Liver (tissue), 3 donors: ENCODE data around the gene PRDM5.

ENCODE experiments used
- CTCF ChIP-seq: fragments of 150-350 bp; IDR thresholded peaks from 2 replicates; pipeline ENCODE4 v1.5.1; 2017; ENCODE audit warnings: improper control_type of control experiment, low read depth, low read length; ENCODE audit not compliant: missing input control
- EGR1 ChIP-seq, 2 donors: IDR thresholded peaks; 2 replicates each; pipeline ENCODE4 v1.6.1; 2016 to 2018; ENCODE audit warnings: antibody characterized with exemption in 2 of 2, low read depth in 2 of 2
- donor health status: healthy.
- donor health status: healthy.

- TF ChIP-seq EGR1 (IDR thresholded peaks at IDR 0.05; ENCODE audit: low read depth in 2 of 2) = no peak
- no peak for TF ChIP-seq CTCF
Measured at GRCh38 chr4:120964596-120964995, 42.1 kb upstream of the PRDM5 start.
